H1 (cell line): Measurements from ENCODE around the gene CTSA. TPM values are rescaled to one million over a fixed set of nuclear protein-coding genes. Genes with fewer than 3 reads are reported as not detected.
A peak's percentile ranks its signal among the peaks of the same experiment; 100 is the strongest.

Source experiments
- NRF1 ChIP-seq: IDR thresholded peaks from 2 replicates; pipeline ENCODE4 v1.6.1; 2011; ENCODE audit warnings: mild to moderate bottlenecking, low read depth, low read length, improper control_type of control experiment
- SAP30 ChIP-seq: fragments of 300-600 bp; sonication (generic); IDR thresholded peaks from 2 replicates; pipeline ENCODE4 v1.7.1; 2012; ENCODE audit warnings: low read length, moderate library complexity, mild to moderate bottlenecking, inconsistent platforms; ENCODE audit not compliant: insufficient read depth, insufficient replicate concordance
- SP4 ChIP-seq: IDR thresholded peaks from 2 replicates; pipeline ENCODE4 v1.6.1; 2012; ENCODE audit warnings: low read length, inconsistent platforms
- polyA plus RNA-seq, 7 experiments: library from polyadenylated mRNA; depleted of rRNA in 3 of 7; stranded (reverse) in 5 of 7; unstranded in 2 of 7; fragments of >200 nt in 5 of 7; fragments of 200-250 nt in 2 of 7; gene quantifications; 1 replicate in 5 of 7; 2 replicates in 1 of 7; 4 replicates in 1 of 7; pipeline versions ENCODE4 v1.2.1 to v1.2.3, GENCODE V29; 2011 to 2013; ENCODE audit warnings: missing spikeins in 2 of 7, mixed read lengths in 2 of 7
- total RNA-seq: library from RNA; stranded (reverse); fragmentation: NEBNext Ultra II Directional; extraction: Animal tissue kit (Norgen Biotek cat#: 25700); gene quantifications from 2 replicates; pipeline ENCODE4 v1.2.1, GENCODE V29; 2021
- TF ChIP-seq, protein P1 (sequence below), 3 experiments: IDR thresholded peaks; 1 replicate in 2 of 3; 2 replicates in 1 of 3; pipeline versions ENCODE4 v1.5.1 to v1.6.1; 2011; ENCODE audit warnings: low read length in 3 of 3, mild to moderate bottlenecking in 3 of 3, inconsistent platforms in 2 of 3, low read depth in 1 of 3, moderate library complexity in 1 of 3; ENCODE audit not compliant: insufficient read depth in 1 of 3; ENCODE audit errors: control extremely low read depth in 1 of 3

The CTSA gene
- total and polyA plus RNA-seq, 2 of the 8 experiments (the other 6 are each of a cell fraction or from before 2014, with no cell fraction given), result 49.7 to 74.0 TPM

- TF ChIP-seq, protein P1, sequence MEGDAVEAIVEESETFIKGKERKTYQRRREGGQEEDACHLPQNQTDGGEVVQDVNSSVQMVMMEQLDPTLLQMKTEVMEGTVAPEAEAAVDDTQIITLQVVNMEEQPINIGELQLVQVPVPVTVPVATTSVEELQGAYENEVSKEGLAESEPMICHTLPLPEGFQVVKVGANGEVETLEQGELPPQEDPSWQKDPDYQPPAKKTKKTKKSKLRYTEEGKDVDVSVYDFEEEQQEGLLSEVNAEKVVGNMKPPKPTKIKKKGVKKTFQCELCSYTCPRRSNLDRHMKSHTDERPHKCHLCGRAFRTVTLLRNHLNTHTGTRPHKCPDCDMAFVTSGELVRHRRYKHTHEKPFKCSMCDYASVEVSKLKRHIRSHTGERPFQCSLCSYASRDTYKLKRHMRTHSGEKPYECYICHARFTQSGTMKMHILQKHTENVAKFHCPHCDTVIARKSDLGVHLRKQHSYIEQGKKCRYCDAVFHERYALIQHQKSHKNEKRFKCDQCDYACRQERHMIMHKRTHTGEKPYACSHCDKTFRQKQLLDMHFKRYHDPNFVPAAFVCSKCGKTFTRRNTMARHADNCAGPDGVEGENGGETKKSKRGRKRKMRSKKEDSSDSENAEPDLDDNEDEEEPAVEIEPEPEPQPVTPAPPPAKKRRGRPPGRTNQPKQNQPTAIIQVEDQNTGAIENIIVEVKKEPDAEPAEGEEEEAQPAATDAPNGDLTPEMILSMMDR (IDR thresholded peaks at IDR 0.05; ENCODE audit: control extremely low read depth in 1 of 3, insufficient read depth in 1 of 3, low read depth in 1 of 3, low read length in 3 of 3), result peak in 1 of 3 experiments; percentile 12; a peak in 1 of 4 replicates
- TF ChIP-seq SAP30 (no peak), NRF1 (no peak), SP4 (no peak)
Measured at GRCh38 chr20:45892049-45892825, 1.1 kb downstream of the CTSA start (continued).
